Astrocyte (in vitro differentiated cells and primary cell): Measurements from ENCODE around the gene CEACAM16. TPM values are rescaled to one million over a fixed set of nuclear protein-coding genes. Genes with fewer than 3 reads are reported as not detected.
A peak's percentile ranks its signal among the peaks of the same experiment; 100 is the strongest.
"Not testable (repeated sequence)": the region's sequence is repeated elsewhere in the genome, so short reads cannot be mapped to it uniquely, and the experiment has no call there.

Source experiments
- DNase-seq: peaks from one replicate; pipeline ENCODE4 v3.0.0-alpha.2; 2010; ENCODE audit warnings: low read depth
- FAIRE-seq: peaks from 2 replicates; lab custom pipeline; 2011; peaks lifted over from hg19 to GRCh38; lab: Jason Lieb, UNC
- H2AFZ ChIP-seq: 2 replicates; pipeline ENCODE4 v1.6.0; 2012; ENCODE audit warnings: low read depth, low read length, inconsistent platforms
- H3K27ac ChIP-seq: 2 replicates; pipeline ENCODE4 v1.5.1; 2011; ENCODE audit warnings: low read depth, low read length, inconsistent platforms
- H3K27me3 ChIP-seq: 2 replicates; pipeline ENCODE4 v1.6.0; 2011; ENCODE audit warnings: low read length, inconsistent platforms; ENCODE audit not compliant: insufficient read depth
- H3K36me3 ChIP-seq: 2 replicates; pipeline ENCODE4 v1.5.1; 2011; ENCODE audit warnings: low read length, inconsistent platforms; ENCODE audit not compliant: insufficient read depth
- H3K4me1 ChIP-seq: 2 replicates; pipeline ENCODE4 v1.5.1; 2011; ENCODE audit warnings: low read length, inconsistent platforms; ENCODE audit not compliant: insufficient read depth
- H3K4me2 ChIP-seq: 2 replicates; pipeline ENCODE4 v1.6.0; 2012; ENCODE audit warnings: low read length, inconsistent platforms
- H3K4me3 ChIP-seq: 2 replicates; pipeline ENCODE4 v1.5.1; 2011; ENCODE audit warnings: low read depth, mild to moderate bottlenecking, low read length, inconsistent platforms; ENCODE audit not compliant: insufficient read depth
- H3K79me2 ChIP-seq: 2 replicates; pipeline ENCODE4 v1.6.0; 2012; ENCODE audit warnings: mild to moderate bottlenecking, low read length, inconsistent platforms; ENCODE audit not compliant: insufficient read depth
- H3K9ac ChIP-seq: 2 replicates; pipeline ENCODE4 v1.6.0; 2012; ENCODE audit warnings: mild to moderate bottlenecking, low read length, inconsistent platforms
- H3K9me3 ChIP-seq: 2 replicates; pipeline ENCODE4 v1.5.1; 2012; ENCODE audit warnings: low read depth, mild to moderate bottlenecking, low read length, inconsistent platforms; ENCODE audit not compliant: insufficient read depth
- H4K20me1 ChIP-seq: 2 replicates; pipeline ENCODE4 v1.6.0; 2012; ENCODE audit warnings: low read length, inconsistent platforms; ENCODE audit not compliant: insufficient read depth
- H3K27ac Mint-ChIP-seq: one replicate; pipeline ENCODE4 v1.8.0; 2021; ENCODE audit warnings: mild to moderate bottlenecking, mixed read lengths; ENCODE audit not compliant: unreplicated experiment
- H3K27me3 Mint-ChIP-seq: one replicate; pipeline ENCODE4 v1.8.0; 2021; ENCODE audit warnings: low read depth, mixed read lengths; ENCODE audit not compliant: unreplicated experiment
- H3K36me3 Mint-ChIP-seq: one replicate; pipeline ENCODE4 v1.8.0; 2021; ENCODE audit warnings: low read depth, mixed read lengths; ENCODE audit not compliant: unreplicated experiment
- H3K4me1 Mint-ChIP-seq: one replicate; pipeline ENCODE4 v1.8.0; 2021; ENCODE audit warnings: low read depth, mixed read lengths; ENCODE audit not compliant: unreplicated experiment
- H3K4me3 Mint-ChIP-seq: one replicate; pipeline ENCODE4 v1.8.0; 2021; ENCODE audit warnings: mild to moderate bottlenecking, moderate library complexity, mixed read lengths; ENCODE audit not compliant: unreplicated experiment
- H3K9me3 Mint-ChIP-seq: one replicate; pipeline ENCODE4 v1.8.0; 2021; ENCODE audit warnings: mild to moderate bottlenecking, mixed read lengths; ENCODE audit not compliant: unreplicated experiment
- CTCF ChIP-seq: IDR thresholded peaks from 2 replicates; pipeline ENCODE4 v1.5.1; 2011; ENCODE audit warnings: low read depth, mild to moderate bottlenecking, inconsistent platforms, low read length, moderate library complexity; ENCODE audit not compliant: insufficient read depth
- EZH2 ChIP-seq: IDR thresholded peaks from 2 replicates; pipeline ENCODE4 v1.6.1; 2012; ENCODE audit warnings: mild to moderate bottlenecking, low read length, inconsistent platforms; ENCODE audit not compliant: insufficient read depth
- total RNA-seq: library from RNA; stranded (reverse); gene quantifications from 2 replicates; pipeline ENCODE4 v1.2.1, GENCODE V29; 2021

Gene CEACAM16
- total RNA-seq, 1 donor from 2014 or later: 0.14 TPM

- TF ChIP-seq EZH2 (no peak), CTCF (no peak)
- no peaks in the 10 kb centered on the region for H3K27me3 ChIP-seq
- DNase-seq (peak; percentile 30), FAIRE-seq (no peak)
- no peak overlapping the region for H3K4me3 ChIP-seq
- H3K4me1 ChIP-seq: peaks cover 33% of the 10 kb centered on the region
- H3K79me2 ChIP-seq: no peaks in the 10 kb centered on the region
- Mint-ChIP-seq H3K36me3 (no peaks in the 10 kb centered on the region), H3K27ac (no peak overlapping the region), H3K4me1 (peaks cover 19% of the 10 kb centered on the region), H3K9me3 (no peaks in the 10 kb centered on the region), H3K27me3 (peaks cover 4% of the 10 kb centered on the region), H3K4me3 (no peak overlapping the region)
- H3K9ac ChIP-seq: no peak overlapping the region
- no peak overlapping the region for H3K27ac ChIP-seq
- H2AFZ ChIP-seq: no peak overlapping the region
- H3K36me3 ChIP-seq: no peaks in the 10 kb centered on the region
- no peaks in the 10 kb centered on the region for H4K20me1 ChIP-seq
- no peaks in the 10 kb centered on the region for H3K9me3 ChIP-seq
- no peak overlapping the region for H3K4me2 ChIP-seq
These were observed 22.0 kb downstream of the CEACAM16 start for GRCh38 chr19:44720945-44721344.

- H3K79me2 ChIP-seq, H3K9me3 Mint-ChIP-seq, H3K36me3 Mint-ChIP-seq, H2AFZ ChIP-seq, H3K27ac Mint-ChIP-seq, H3K27me3 Mint-ChIP-seq, H3K27me3 ChIP-seq, H3K36me3 ChIP-seq, H3K27ac ChIP-seq, H3K4me3 ChIP-seq, H4K20me1 ChIP-seq, H3K4me3 Mint-ChIP-seq, DNase-seq, FAIRE-seq, H3K9me3 ChIP-seq, H3K4me2 ChIP-seq, H3K9ac ChIP-seq: not testable (repeated sequence)
- H3K4me1 Mint-ChIP-seq: peaks cover 19% of the 10 kb centered on the region
- peaks cover 33% of the 10 kb centered on the region for H3K4me1 ChIP-seq
These were observed 22.4 kb downstream of the CEACAM16 start for GRCh38 chr19:44721369-44721768.

- no peaks in the 10 kb centered on the region for H4K20me1 ChIP-seq
- no peaks in the 10 kb centered on the region for H3K36me3 ChIP-seq
- H2AFZ ChIP-seq: no peak overlapping the region
- peaks cover 33% of the 10 kb centered on the region for H3K4me1 ChIP-seq
- no peaks in the 10 kb centered on the region for H3K27me3 ChIP-seq
- Mint-ChIP-seq H3K36me3 (no peaks in the 10 kb centered on the region), H3K4me3 (no peak overlapping the region), H3K27me3 (peaks cover 4% of the 10 kb centered on the region), H3K4me1 (peaks cover 19% of the 10 kb centered on the region), H3K9me3 (no peaks in the 10 kb centered on the region), H3K27ac (no peak overlapping the region)
- H3K4me3 ChIP-seq: no peak overlapping the region
- H3K9ac ChIP-seq: no peak overlapping the region
- no peaks in the 10 kb centered on the region for H3K9me3 ChIP-seq
- FAIRE-seq (no peak), DNase-seq (no peak)
- no peaks in the 10 kb centered on the region for H3K79me2 ChIP-seq
- H3K27ac ChIP-seq: no peak overlapping the region
- no peak overlapping the region for H3K4me2 ChIP-seq
- TF ChIP-seq EZH2 (no peak), CTCF (no peak)
These were observed 23.5 kb downstream of the CEACAM16 start for GRCh38 chr19:44722131-44723121.
